Hematopoietic multipotent progenitor cell treated with erythropoietin and hydrocortisone succinate and interleukin-3 and kit ligand, for 6 days (in vitro differentiated cells): ENCODE results near the gene AXL.
"Not testable (repeated sequence)": the region's sequence is repeated elsewhere in the genome, so short reads cannot be mapped to it uniquely, and the experiment has no call there.

ENCODE experiments used
- DNase-seq: peaks from one replicate; pipeline ENCODE4 v3.0.0-alpha.2; 2015

The AXL gene

GRCh38 chr19:41278478-41278877 lies 59.5 kb downstream of the AXL start:
- DNase-seq: no peak

GRCh38 chr19:41288673-41289530 lies 69.9 kb downstream of the AXL start:
- DNase-seq: no peak

- not testable (repeated sequence) for DNase-seq
Observed at GRCh38 chr19:41289814-41290213, 70.8 kb downstream of the AXL start.

GRCh38 chr19:41294393-41294792 lies 75.4 kb downstream of the AXL start:
- no peak for DNase-seq

- no peak for DNase-seq
Observed at GRCh38 chr19:41295499-41295898, 76.5 kb downstream of the AXL start.

GRCh38 chr19:41296433-41296871 lies 77.4 kb downstream of the AXL start:
- no peak for DNase-seq

- DNase-seq: no peak
Observed at GRCh38 chr19:41297628-41298347, 78.8 kb downstream of the AXL start.

GRCh38 chr19:41298348-41298964 lies 79.4 kb downstream of the AXL start:
- peak; percentile 25 for DNase-seq

GRCh38 chr19:41299046-41299754 lies 80.2 kb downstream of the AXL start:
- DNase-seq: no peak

GRCh38 chr19:41299755-41300089 lies 80.7 kb downstream of the AXL start:
- DNase-seq: peak; percentile 45

GRCh38 chr19:41300555-41300954 lies 81.5 kb downstream of the AXL start:
- DNase-seq: no peak

GRCh38 chr19:41302624-41303351 lies 83.8 kb downstream of the AXL start:
- DNase-seq: no peak

- DNase-seq: no peak
Observed at GRCh38 chr19:41303954-41304353, 84.9 kb downstream of the AXL start.

GRCh38 chr19:41304706-41305483 lies 85.9 kb downstream of the AXL start:
- DNase-seq: no peak

- DNase-seq: no peak
Observed at GRCh38 chr19:41305927-41306793, 87.1 kb downstream of the AXL start.

GRCh38 chr19:41307090-41307875 lies 88.3 kb downstream of the AXL start:
- peak; percentile 31 for DNase-seq

GRCh38 chr19:41307954-41308449 lies 89.0 kb downstream of the AXL start:
- DNase-seq: no peak

- peak; percentile 89 for DNase-seq
Observed at GRCh38 chr19:41308450-41309179, 89.6 kb downstream of the AXL start.
